Ammon's horn (tissue), 1 donor: ENCODE results near the gene TMPRSS9.
"Not testable (repeated sequence)": the region's sequence is repeated elsewhere in the genome, so short reads cannot be mapped to it uniquely, and the experiment has no call there.

Experiments used
- DNase-seq: peaks from one replicate; pipeline ENCODE4 v3.0.0-alpha.2; 2016; ENCODE audit warnings: low spot score

The TMPRSS9 gene

DNA sequence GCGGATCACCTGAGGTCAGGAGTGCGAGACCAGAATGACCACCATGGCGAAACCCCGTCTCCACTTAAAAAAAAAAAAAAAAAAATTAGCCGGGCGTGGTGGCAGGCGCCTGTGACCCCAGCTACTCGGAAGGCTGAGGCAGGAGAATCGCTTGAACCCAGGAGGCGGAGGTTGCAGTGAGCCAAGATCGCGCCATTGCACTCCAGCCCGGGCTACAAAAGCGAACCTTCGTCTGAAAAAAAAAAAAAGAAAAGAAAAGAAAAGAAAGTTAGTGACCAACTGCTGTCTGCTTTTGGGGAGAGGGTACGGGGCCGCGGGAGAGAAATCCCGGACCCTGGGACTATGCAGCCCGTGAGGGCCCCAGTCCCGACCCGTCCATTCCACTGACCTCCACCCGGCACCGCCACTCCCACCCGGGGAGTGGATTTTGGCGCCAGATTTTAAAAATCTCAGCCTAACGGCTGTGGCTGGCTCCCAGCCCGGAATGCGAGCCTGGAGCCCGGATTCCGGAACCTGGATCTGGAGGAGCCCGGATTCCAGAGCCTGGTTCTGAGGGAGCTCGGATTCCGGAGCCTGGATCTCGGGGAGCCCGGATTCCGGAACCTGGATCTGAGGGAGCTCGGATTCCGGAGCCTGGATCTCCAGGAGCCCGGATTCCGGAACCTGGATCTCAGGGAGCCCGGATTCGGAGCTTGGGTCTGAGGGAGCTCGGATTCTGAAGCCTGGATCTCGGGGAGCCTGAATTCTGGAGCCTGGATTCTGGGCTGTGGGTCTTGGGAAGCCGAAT, 102.8 kb downstream of the TMPRSS9 start:
- peak; percentile 74 for DNase-seq

DNA sequence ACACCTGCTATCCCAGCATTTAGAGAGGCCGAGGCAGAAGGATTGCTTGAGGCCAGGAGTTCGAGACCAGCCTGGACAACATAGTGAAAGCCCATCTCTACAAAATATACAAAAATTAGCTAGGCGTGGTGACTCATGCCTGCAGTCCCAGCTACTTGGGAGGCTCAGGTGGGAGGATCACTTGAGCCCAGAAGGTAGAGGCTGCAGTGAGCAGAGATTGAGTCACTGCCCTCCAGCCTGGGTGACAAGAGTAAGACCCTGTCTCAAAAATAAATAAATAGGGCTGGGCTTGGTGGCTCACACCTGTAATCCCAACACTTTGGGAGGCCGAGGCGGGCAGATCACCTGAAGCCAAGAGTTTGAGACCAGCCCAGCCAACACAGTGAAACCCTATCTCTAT, 103.6 kb downstream of the TMPRSS9 start:
- not testable (repeated sequence) for DNase-seq

DNA sequence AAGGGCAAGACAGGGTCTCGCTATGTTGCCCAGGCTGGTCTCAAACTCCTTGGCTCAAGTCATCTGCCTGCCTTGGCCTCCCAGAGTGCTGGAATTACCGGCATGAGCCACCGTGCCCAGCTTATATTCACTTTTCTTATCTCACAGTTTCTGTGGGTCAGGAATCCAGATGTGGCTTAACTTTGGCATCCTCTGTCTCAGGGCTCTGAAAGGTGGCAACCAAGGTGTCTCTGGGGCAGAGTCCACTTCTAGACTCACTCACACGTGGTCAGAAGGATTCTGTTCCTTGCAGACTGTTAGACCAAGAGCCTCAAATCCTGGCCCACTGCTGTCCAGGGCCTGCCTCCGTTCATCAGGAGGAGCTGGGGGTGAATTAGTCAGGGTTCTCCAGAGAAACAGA, 104.3 kb downstream of the TMPRSS9 start:
- no peak for DNase-seq

DNA sequence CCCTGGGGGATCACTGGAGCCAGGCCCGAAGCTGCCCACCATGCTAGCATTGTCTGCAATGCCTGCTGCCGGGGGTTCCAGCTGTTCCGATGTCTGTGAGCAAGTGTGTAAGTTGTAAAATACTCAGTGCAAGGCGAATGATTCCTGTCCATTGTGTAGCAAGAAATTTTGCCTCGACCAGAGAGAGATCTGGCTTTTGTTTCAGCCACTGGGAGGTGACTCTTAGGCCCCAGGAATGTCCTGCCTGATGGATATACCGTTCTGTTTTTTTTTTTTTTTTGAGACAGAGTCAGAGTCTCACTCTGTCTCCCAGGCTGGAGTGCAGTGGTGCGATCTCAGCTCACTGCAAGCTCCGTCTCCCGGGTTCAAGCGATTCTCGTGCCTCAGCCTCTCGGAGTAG, 108.5 kb downstream of the TMPRSS9 start:
- DNase-seq, result no peak

DNA sequence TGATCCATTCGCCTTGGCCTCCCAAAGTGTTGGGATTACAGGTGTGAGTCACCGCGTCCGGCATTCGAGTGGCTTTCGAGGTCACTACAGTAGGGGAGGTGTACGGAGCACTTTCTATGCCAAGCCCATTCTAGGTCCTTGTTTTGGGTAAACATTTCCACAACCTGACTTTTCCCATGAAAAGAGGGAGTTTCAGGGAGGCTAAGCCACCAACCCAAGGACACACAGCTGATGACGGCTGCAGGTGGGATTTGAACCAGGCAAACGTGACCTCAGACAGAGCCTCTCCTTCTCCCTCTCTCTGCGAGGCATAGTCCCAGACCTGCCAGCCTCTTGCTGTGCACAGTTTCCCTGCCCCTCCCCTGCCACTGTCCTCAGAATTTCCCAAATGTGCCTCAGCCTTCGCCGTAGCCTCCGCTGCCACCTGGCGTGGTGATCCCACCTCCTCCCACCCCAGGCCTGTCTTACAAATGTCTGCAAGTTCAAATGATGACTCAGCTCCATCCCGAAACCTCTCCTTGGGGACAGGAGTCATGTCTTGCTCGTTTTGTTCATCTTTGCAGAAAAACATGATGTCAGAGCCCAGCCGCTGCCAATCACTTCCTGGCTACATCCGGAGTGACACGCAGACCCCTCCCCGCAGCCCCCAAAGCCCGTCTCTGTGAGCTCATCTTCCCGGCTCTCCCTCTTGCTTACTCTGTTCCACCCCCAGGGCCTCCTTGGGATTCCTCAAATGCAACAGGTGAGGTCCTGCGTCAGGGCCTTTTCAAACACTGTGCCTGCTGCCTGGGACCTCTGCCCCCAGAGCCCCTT, 109.2 kb downstream of the TMPRSS9 start:
- DNase-seq, result no peak

DNA sequence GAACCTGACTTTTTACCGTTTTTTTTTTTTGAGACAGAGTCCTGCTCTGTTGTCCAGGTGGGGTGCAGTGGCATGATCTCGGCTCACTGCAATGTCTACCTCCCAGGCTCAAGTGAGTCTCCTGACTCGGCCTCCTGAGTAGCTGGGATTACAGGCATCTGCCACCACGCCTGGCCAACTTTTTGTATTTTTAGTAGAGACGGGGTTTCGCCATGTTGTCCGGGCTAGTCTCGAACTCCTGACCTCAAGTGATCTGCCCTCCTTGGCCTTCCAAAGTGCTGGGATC, 109.8 kb downstream of the TMPRSS9 start:
- DNase-seq, result not testable (repeated sequence)

DNA sequence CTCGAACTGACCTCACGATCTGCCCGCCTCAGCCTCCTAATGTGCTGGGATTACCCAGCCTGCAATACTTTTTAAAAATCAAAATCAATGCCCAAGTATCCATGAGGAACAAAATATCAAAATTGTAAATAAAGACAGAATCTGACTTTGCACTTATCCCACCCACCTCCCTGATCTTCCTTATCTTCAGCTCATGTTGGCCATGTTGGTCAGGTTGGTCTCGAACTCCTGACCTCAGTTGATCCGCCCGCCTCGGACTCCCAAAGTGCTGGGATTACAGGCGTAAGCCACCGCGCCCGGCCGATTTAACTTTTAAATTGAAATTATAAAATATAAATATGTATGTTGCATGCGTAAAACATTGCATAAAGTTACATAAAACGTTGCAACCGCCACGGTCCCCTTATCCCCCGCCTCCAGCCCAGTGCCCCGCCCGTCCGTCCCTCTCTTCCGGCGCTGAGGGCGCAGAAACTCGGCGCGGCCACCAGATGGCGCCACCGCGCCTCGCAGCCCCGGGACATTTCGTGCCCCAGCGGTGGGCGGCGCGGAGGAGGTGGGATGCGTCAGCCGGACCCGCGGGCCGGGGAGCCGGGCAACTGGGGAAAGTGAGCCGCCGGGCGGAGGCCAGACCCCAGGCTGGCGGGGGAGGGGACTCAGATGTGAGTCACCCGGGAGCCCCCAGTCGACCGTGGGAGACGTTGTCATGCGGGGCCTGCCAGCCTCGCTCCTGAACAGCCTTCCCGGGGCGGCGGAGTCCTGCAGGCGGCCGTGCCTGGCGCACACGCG, 114.4 kb downstream of the TMPRSS9 start:
- peak; percentile 83 for DNase-seq

DNA sequence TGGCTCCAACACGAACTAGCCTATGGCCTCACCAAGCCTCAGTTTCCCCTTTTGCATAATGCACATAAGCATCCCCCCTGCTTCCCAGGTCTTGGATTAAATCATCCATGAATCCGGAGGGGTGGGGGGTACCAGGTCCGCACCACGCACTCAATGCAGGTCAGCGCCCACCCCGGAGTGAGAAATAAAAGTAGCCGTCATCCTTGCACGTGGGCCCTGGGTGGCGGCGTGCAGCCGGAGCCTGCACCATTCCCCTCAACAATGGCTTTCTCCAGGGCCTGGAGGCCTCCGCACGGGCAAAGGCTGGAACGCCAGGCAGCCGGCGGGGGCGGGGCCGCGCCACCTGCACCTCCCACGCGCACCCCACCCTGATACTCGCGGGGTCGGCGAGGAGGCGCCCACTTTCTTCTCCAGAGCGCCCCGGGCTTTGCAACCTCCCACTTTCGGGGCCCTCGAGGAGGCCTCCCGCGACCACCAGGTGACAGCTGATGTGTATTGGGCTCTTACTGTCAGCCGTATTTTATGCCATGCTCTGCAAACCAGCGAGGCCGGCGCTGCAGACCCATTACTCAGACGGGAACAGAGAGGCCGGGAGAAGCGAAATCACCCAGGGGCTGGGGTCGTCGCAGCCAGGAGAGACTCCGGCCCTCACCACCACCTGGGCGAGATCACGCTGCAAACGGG, 115.1 kb downstream of the TMPRSS9 start:
- DNase-seq, result no peak
